ENCODE data around the gene GMDS. TPM values are rescaled to one million over a fixed set of nuclear protein-coding genes. Genes with fewer than 3 reads are reported as not detected.

The GMDS gene
- total and polyA plus RNA-seq, 5 experiments from 2014 or later: 11.4 to 25.0 (median 22.3) TPM

DNA sequence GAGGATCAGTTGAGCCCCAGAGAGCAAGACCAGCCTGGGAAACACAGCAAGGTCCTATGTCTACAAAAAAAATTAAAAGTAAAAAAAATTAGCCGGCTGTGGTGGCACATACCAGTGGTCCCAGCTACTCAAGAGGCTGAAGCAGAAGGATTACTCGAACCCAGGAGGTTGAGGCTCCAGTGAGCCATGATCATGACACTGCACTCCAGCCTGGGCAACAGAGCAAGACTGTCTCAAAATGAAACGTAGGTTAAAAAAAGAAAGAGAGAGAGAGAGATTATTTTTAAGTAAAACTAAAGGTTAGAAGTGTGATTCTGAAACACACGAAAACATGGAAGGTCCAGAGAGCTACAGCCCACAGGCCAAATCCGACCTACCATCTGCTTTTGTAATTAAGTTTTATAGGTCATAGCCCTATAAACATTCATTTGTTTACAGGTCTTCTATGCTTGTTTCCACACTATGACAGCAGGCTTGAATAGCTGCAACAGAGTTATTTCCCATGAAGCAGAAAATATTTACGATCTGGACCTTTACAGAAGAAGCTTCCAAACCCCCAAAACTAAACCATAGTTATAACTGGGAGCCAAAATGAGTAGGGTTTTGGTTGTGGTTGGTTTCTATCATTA is 279.7 kb downstream of the GMDS start:
- H3K4me1 Mint-ChIP-seq: peaks cover 3 to 10% (median 6%) of the 10 kb centered on the region in 4 donors
- POLR2A ChIA-PET: no interaction called here
- DNase-seq (no peak), ATAC-seq (no peak)
- peaks cover 0 to 7% (median 0%) of the 10 kb centered on the region in 9 donors for H3K9me3 Mint-ChIP-seq
- no peak overlapping the region for H3K4me3 Mint-ChIP-seq
- H3K27ac Mint-ChIP-seq: peak overlapping the region in 1 of 10 donors; percentile 72
- peaks cover 4 to 18% (median 10%) of the 10 kb centered on the region in 3 donors for H3K36me3 Mint-ChIP-seq
- H3K27me3 Mint-ChIP-seq: no peaks in the 10 kb centered on the region

DNA sequence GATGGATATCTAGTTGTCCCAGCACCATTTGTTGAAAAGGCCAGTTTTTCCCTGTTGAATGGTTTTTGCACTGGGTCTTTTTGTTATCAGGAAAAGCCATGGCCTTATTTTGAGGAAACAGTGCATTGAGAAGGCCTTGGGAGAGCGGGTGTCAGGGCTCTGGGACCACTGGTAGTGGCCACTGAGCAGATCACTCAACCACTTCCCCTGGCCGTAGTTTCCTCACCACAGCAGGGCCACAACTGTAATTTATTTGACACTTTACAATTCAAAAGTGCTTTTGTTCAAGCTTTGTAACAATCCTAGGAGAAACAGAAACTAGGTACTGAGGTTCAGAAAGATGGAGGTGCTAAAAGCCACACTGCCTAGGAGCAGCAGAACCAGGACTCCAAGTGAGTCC is 281.8 kb downstream of the GMDS start:
- H3K27ac Mint-ChIP-seq: no peak overlapping the region
- H3K36me3 Mint-ChIP-seq: peaks cover 10 to 28% (median 27%) of the 10 kb centered on the region in 3 donors
- DNase-seq (no peak), ATAC-seq (no peak)
- H3K4me1 Mint-ChIP-seq: peaks cover 0 to 5% (median 0%) of the 10 kb centered on the region in 4 donors
- no peaks in the 10 kb centered on the region for H3K27me3 Mint-ChIP-seq
- POLR2A ChIA-PET: no interaction called here
- H3K4me3 Mint-ChIP-seq: no peak overlapping the region
- peaks cover 0 to 7% (median 0%) of the 10 kb centered on the region in 9 donors for H3K9me3 Mint-ChIP-seq

DNA sequence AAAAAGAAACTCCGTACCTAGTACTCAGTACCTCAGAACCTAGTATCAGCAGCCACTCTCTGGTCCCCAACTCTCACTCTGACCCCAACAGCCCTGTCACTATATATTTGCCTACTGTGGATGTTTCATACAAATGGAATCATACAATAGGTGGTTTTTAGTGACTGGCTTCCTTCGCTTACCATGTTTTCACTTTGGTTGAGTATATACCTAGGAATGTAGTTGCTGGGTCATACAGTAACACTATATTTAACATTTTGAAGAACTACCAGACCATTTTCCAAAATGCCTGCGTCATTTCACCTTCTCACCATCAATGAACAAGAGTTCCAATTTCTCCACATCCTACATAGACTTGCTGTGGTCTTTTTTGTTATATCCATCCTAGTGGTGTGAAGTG is 283.2 kb downstream of the GMDS start:
- Mint-ChIP-seq H3K27ac (peak overlapping the region in 2 of 10 donors; percentile 19 to 64), H3K36me3 (peaks cover 10 to 33% (median 30%) of the 10 kb centered on the region in 3 donors), H3K4me3 (no peak overlapping the region), H3K27me3 (no peaks in the 10 kb centered on the region), H3K4me1 (peaks cover 0 to 3% (median 0%) of the 10 kb centered on the region in 4 donors), H3K9me3 (peaks cover 0 to 7% (median 0%) of the 10 kb centered on the region in 9 donors)
- ATAC-seq (no peak), DNase-seq (no peak)
- POLR2A ChIA-PET: interaction anchor here (0.7 kb wide), 2 partner anchors 16 to 18 kb away, joined by 3 read pairs; no protein-coding TSS in a partner anchor

DNA sequence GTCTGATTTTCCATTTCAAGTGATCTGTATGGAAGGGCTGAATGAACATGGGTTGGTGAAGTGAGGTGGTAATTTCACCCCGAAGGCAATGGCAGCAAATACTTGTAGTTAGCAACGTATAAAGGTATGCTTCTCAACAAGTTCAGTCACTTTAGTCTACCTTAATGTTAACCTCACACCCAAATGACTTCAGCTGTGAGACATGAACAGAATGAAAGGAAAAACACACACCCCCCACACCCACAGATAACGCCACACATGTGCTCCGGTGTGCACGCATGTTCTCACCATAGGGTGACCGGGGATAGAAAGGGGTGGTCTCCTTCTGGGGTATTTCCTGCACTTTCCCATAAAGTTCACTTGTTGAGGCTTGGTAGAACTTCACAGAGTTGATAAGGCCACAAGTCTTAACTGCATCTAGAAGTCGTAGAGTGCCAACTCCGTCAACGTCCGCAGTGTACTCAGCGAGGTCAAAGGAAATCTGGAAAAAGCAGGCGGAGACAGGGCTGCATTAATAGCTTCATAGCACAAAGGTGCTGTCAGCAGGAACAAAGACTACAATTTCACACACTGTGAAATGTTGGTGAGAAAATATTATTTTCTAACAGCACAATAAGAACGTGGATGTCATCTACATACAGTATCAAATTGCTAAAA is 284.8 kb downstream of the GMDS start:
- Mint-ChIP-seq H3K9me3 (peaks cover 0 to 7% (median 0%) of the 10 kb centered on the region in 9 donors), H3K4me3 (no peak overlapping the region), H3K36me3 (peaks cover 10 to 29% (median 23%) of the 10 kb centered on the region in 3 donors), H3K27me3 (no peaks in the 10 kb centered on the region), H3K27ac (no peak overlapping the region), H3K4me1 (no peaks in the 10 kb centered on the region)
- DNase-seq (no peak), ATAC-seq (no peak)
- POLR2A ChIA-PET: no interaction called here

DNA sequence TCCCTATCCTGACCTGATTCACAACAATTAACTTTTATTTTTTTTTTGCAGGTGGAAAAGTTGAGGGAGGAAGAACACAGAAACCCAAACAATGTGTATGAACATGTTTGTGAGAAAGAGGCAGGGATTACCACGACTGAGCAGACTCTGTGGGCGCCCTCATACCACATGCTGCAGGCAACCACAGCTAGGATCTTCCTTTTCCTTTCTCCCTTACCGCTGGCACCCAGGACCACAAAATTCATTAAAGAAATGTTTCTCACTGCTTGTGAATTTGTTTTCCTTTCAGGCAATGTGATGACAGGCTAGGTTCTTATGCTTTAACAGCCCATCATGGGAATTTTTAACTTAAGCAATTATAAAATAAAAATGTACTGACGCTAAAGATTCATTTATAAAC is 287.1 kb downstream of the GMDS start:
- Mint-ChIP-seq H3K4me1 (no peaks in the 10 kb centered on the region), H3K4me3 (no peak overlapping the region), H3K27me3 (no peaks in the 10 kb centered on the region), H3K36me3 (peaks cover 6 to 37% (median 20%) of the 10 kb centered on the region in 3 donors), H3K27ac (no peak overlapping the region), H3K9me3 (no peaks in the 10 kb centered on the region)
- POLR2A ChIA-PET: no interaction called here
- ATAC-seq (no peak), DNase-seq (no peak)

DNA sequence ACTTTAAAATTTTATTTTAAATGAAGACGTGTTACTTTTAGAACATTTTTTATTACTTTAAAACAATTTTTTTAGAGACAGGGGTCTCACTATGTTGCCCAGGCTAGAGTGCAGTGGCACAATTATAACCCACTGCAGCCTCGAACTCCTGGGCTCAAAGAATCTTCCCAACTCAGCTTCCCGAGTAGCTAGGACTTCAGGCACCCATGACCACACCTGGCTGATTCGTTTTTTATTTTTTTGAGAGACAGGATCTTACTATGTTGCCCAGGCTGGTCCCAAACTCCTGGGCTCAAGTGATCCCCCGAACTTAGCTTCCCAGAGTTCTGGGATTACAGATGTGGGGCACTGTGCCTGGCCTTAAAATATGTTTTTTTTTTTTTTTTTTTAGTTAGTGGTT is 287.7 kb downstream of the GMDS start:
- no peak for ATAC-seq
- Mint-ChIP-seq H3K4me3 (no peak overlapping the region), H3K36me3 (peaks cover 6 to 41% (median 22%) of the 10 kb centered on the region in 3 donors), H3K27ac (no peak overlapping the region), H3K27me3 (no peaks in the 10 kb centered on the region), H3K9me3 (no peaks in the 10 kb centered on the region), H3K4me1 (no peaks in the 10 kb centered on the region)
- POLR2A ChIA-PET: no interaction called here
- no peak for DNase-seq

DNA sequence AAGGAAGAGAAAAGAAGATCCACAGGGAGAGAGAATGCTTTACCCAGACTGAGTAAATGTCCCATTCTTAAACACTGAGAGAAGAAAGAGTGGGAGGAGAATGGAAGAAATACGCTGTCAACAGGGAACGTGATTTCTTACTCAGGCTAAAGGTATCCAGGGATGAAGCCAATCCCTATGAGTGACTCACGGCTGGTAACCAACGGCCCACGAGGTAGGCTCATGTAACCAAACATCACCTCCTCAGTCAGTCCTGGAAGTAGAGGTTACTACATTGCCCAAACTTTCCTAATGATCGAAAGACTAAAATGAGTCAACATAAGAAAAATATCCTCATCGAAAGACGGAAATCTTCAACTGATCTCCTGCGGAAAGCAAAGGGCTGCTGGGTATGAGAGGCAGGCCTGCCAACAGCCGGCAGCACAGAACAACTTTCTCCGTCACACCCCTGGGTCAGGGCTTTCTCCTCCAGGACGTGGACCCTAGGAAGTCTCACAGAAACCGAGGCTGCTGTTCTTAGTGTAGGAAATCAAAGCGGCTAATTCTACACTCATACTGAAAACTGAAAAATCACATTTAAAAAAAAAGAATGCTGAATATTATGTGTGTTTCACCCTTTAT is 292.6 kb downstream of the GMDS start:
- Mint-ChIP-seq H3K4me3 (no peak overlapping the region), H3K27me3 (no peaks in the 10 kb centered on the region), H3K9me3 (no peaks in the 10 kb centered on the region), H3K27ac (no peak overlapping the region), H3K36me3 (peaks cover 0 to 38% (median 26%) of the 10 kb centered on the region in 3 donors), H3K4me1 (no peaks in the 10 kb centered on the region)
- POLR2A ChIA-PET: no interaction called here
- no peak for ATAC-seq
- DNase-seq: no peak

DNA sequence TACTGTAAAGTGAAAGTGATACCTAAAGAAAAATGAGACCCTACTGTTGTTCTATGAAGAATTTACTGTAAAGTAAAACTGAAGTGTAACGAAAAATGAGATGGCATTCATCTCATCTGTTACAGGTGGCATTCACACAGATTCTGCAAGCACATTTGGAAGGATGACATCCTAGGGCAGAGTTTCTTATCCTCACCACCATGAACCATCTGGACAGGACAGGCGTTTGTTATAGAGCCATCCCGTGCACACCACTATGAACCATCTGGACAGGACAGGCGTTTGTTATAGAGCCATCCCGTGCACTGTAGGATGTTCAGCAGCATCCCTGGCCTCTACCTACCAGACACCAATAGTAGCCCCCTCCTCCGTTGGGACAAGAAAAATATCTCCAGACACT is 294.8 kb downstream of the GMDS start:
- H3K9me3 Mint-ChIP-seq: no peaks in the 10 kb centered on the region
- DNase-seq: no peak
- POLR2A ChIA-PET: no interaction called here
- no peaks in the 10 kb centered on the region for H3K27me3 Mint-ChIP-seq
- no peak overlapping the region for H3K4me3 Mint-ChIP-seq
- no peaks in the 10 kb centered on the region for H3K4me1 Mint-ChIP-seq
- no peak overlapping the region for H3K27ac Mint-ChIP-seq
- no peak for ATAC-seq
- H3K36me3 Mint-ChIP-seq: peaks cover 0 to 54% (median 34%) of the 10 kb centered on the region in 3 donors

DNA sequence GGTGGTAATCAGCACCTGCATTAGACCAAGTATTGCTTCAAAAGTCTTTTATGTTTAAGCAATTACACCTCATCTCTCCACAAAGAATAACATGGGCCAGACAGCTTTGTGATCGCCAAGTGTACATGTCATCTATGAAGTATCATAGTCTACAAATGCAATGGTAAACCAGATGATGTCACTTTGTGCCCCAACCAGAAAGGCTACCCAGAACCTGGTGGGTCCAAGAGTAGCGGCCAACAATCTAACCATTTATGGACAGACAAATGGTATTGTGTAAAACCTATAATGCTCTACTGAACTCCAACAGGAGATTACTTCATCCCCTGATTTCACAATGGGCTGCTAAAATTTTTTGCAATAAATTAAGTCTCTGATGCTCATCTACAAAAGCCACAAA is 295.9 kb downstream of the GMDS start:
- no peak overlapping the region for H3K4me3 Mint-ChIP-seq
- peaks cover 6 to 52% (median 34%) of the 10 kb centered on the region in 3 donors for H3K36me3 Mint-ChIP-seq
- POLR2A ChIA-PET: no interaction called here
- no peaks in the 10 kb centered on the region for H3K4me1 Mint-ChIP-seq
- ATAC-seq (no peak), DNase-seq (no peak)
- H3K27me3 Mint-ChIP-seq: no peaks in the 10 kb centered on the region
- H3K27ac Mint-ChIP-seq: no peak overlapping the region
- no peaks in the 10 kb centered on the region for H3K9me3 Mint-ChIP-seq

DNA sequence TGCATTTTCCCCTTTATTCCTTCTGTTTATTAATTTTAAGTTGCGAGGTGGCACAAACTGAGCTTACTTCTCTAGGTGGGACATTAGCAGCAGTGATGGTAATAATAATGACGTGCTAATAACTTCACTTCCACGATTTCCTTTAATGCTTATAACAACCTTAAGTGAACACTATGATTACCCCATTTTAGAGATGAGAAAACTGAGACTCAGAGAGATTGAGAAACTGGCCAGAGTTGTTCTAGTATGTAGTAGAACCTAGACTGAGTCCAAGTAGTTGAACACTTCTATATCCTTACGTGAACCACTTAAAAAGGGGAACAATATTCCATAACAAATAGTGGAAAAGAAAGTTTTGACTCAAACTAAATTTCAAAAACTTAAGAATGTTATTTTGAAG is 297.5 kb downstream of the GMDS start:
- Mint-ChIP-seq H3K27me3 (no peaks in the 10 kb centered on the region), H3K4me3 (no peak overlapping the region), H3K4me1 (no peaks in the 10 kb centered on the region), H3K36me3 (peaks cover 6 to 47% (median 28%) of the 10 kb centered on the region in 3 donors), H3K27ac (no peak overlapping the region), H3K9me3 (no peaks in the 10 kb centered on the region)
- DNase-seq (no peak), ATAC-seq (no peak)
- POLR2A ChIA-PET: no interaction called here

DNA sequence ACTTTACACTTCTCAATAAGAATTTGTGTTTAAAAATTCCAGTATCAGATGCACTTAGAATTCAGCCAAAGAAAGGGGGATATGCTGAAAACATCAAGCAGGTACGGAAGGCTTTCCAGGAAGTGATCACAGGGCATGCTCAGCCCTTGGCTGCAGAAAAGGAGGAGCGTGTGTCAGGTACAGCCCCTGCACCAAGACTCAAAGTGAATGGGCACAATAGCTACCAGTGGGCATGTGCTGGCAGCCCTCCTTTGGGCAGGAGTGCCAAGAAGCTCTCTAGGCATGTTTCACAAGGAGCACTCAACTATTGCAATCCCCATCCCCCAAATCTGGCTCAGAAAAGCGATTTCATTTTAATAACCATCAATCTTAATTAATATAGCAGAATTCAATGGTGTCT is 298.8 kb downstream of the GMDS start:
- Mint-ChIP-seq H3K27me3 (no peaks in the 10 kb centered on the region), H3K4me1 (no peaks in the 10 kb centered on the region), H3K27ac (no peak overlapping the region), H3K9me3 (no peaks in the 10 kb centered on the region), H3K4me3 (no peak overlapping the region), H3K36me3 (peaks cover 6 to 36% (median 19%) of the 10 kb centered on the region in 3 donors)
- POLR2A ChIA-PET: interaction anchor here (0.6 kb wide), 1 partner anchor 71 kb away, joined by 3 read pairs; no protein-coding TSS in a partner anchor
- no peak for DNase-seq
- no peak for ATAC-seq

DNA sequence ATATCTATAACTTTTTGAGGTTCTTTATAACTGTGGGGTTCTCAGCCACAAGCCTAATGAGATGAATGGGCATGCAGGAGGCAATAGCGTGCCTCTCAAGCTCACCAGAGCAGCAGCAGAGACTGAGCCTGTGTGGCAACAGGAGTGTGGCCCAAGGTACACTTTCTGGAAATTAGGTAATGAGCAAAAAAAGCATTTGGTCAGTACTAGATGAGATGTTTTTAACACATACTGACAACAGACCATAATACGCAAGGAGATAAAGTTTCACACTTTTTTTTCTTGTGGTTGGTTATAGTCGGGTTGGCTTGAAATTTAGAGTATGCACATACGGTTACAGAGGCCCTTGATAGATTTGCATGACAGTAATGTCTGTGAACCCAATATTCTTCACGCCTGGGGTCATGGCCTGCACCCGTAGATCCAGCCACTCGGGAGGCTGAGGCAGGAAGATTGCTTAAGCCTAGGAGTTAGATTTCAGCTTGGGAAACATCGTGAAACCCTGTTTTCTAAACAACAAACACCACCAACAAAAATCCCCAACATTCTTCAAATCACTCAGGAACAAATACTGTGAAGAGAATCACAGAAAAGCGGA is 300.1 kb downstream of the GMDS start:
- Mint-ChIP-seq H3K4me1 (no peaks in the 10 kb centered on the region), H3K27ac (no peak overlapping the region), H3K27me3 (no peaks in the 10 kb centered on the region), H3K9me3 (no peaks in the 10 kb centered on the region), H3K36me3 (peaks cover 6 to 31% (median 18%) of the 10 kb centered on the region in 3 donors), H3K4me3 (no peak overlapping the region)
- POLR2A ChIA-PET: no interaction called here
- ATAC-seq: no peak
- DNase-seq: no peak

DNA sequence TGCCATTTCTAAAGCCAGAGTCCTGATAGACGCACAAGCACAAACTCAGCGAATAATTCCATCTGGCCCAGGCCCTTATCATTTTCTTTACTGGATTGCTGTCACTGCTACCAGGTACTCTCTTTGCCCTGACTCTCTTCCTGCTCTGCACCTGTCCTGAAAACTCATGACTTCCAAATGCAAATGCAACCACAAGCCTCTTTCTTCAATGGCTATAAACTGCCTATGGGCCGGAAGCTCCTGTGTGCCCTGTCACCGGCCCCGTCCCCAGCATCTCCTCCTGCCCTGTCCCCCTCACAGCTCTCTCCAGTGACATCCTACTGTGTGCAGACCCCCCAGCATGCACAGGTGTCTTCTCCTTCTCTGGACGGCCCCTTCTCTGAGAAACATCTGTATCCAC is 302.6 kb downstream of the GMDS start:
- H3K4me1 Mint-ChIP-seq: no peaks in the 10 kb centered on the region
- H3K27ac Mint-ChIP-seq: no peak overlapping the region
- peaks cover 0 to 4% (median 0%) of the 10 kb centered on the region in 9 donors for H3K9me3 Mint-ChIP-seq
- H3K36me3 Mint-ChIP-seq: peaks cover 6 to 26% (median 24%) of the 10 kb centered on the region in 3 donors
- POLR2A ChIA-PET: no interaction called here
- H3K27me3 Mint-ChIP-seq: no peaks in the 10 kb centered on the region
- no peak overlapping the region for H3K4me3 Mint-ChIP-seq
- ATAC-seq (no peak), DNase-seq (no peak)

Measured in naive thymus-derived CD8-positive, alpha-beta T cell (primary cell).